SKM-1 (cell line): Measurements from ENCODE around the gene FASTK.

Source experiments
- DNase-seq: peaks from one replicate; lab custom pipeline; 2025; ENCODE audit not compliant: unreplicated experiment; lab: John Stamatoyannopoulos, UW

Gene FASTK

GRCh38 chr7:151068069-151068773 is 12.4 kb downstream of the FASTK start:
- no peak for DNase-seq

DNA sequence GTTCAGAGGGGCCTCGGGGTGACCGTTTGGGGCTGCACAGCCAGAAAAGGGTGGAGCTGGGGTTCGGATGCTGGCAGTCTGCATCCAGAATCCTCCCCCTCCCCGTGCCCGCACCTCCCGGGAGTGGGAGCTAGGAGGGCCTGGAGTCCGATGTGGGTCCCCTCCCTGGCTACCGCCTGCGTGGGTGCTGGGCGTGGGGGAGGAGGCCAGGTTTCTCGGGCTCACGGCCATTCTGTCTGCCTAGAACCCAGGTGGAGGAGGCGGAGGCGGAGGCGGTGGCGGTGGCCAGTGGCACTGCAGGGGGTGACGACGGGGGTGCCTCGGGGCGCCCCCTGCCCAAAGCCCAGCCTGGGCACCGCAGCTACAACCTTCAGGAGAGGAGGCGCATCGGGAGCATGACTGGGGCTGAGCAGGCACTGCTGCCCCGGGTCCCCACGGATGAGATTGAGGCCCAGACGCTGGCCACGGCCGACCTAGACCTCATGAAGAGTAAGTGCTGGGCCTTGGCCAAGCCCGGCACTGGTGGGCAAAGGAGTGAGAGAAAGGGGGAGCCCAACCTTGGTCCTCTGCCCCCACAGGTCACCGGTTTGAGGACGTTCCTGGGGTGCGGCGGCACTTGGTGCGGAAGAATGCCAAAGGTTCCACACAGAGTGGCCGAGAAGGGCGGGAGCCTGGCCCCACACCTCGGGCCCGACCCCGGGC is 14.2 kb downstream of the FASTK start:
- no peak for DNase-seq

DNA sequence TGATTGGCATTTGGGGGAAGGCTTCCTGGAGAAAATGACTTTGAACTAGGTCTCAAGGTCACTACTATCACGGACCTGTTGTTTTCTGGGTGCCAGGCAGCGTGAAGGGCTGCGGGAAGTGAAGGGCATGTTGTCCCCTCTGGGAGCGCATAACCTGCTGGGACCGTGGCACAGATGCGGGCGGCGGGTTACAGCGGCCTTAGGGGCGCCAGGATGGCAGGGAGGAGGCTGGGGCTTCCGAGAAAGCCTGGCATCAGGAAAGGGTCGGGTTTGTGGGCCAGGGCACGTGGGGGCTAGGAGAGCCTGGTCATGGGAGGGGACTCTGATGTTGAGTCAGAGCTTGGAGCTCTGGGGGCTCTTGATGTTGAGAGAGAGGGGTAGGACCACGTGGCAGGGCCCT is 15.1 kb downstream of the FASTK start:
- DNase-seq, result no peak

DNA sequence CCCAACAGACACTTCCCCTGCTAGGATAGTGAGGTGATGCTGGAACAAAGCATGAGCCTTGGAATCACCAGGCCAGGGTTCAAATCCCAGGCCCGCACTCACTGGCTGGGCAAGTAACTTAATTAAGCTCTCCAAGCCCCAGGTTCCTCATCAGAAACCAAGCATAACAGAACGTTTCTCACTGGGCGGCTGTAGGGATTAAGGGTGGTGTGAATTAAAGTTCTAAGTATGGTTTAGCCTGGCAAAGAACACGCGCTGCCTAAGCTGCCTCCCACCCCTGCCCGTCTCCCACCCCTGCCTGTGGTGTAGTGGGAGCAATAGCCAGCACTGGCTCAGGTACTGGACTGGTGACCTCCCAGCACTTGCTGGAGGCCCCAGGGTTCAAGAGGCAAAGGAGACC is 15.6 kb downstream of the FASTK start:
- DNase-seq, result no peak

DNA sequence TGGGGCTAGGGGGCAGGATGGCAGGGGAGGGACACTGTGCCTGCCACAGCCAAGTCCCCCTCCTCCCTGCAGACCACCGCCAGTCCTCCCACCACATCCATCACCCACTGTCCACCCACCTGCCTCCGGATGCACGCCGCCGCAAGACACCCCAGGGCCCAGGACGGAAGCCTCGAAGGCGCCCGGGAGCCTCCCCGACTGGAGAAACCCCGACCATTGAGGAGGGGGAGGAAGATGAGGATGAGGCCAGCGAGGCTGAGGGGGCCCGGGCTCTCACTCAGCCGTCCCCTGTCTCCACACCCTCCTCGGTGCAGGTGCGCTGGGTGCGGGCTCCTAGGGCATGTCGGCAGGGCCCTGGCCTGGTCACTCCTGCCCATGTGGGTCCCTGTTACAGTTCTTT is 16.2 kb downstream of the FASTK start:
- no peak for DNase-seq

DNA sequence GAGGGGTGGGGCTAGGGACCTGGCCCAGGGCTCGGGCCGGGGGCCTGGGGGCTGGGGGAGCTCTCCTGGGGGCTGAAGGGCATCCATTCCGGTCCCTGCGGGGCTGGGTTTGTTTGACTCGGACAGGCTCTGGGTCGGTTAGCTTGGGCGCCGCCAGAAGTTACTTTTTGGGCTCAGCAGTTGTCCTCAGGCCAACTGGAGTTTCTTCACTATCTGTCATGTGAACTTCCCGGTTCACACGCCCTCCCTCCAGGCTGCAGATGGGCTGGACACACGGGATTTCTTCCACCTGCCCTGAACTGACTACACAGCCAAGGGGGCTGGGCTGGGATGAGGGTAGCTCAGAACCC is 17.4 kb downstream of the FASTK start:
- no peak for DNase-seq

DNA sequence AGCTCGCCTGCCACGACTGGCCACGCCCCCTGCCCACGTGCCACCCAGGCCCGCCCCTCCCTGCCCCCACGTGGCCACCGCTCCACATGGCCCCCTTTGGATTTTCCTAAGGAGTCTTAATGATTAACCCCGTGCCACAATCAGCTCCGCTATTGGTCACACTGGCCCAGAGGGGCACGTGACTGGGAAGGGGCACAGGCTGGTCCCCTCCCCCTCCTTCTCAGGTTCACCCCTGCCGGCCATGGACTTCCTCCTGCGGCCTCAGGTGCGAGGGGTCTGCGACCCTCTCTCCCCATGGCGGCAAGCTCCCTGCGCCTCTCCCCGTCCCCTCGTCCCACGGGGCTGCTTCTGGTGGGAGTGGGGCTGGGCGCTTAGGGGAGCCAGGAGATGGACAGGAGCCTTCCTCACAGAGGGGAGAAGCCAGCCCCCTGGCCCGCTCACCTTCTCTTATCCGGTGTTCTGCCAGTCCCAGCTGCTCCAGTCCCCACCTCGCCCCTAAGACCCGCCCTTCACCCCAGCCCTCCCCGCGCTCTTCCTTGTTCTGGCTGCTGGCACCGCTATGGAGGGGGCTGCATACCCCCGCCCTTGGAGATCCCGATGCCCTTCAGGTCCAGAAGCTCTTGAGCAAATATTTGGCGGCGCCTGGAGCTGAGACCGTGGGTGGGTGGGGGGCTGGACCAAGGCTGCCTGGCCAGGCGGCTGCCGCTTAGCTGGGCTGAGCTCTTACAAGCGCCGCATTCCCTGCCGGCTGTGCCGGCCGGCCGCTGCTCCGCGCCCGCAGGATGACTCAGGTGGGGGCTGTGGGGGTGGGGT is 18.0 kb downstream of the FASTK start:
- no peak for DNase-seq

DNA sequence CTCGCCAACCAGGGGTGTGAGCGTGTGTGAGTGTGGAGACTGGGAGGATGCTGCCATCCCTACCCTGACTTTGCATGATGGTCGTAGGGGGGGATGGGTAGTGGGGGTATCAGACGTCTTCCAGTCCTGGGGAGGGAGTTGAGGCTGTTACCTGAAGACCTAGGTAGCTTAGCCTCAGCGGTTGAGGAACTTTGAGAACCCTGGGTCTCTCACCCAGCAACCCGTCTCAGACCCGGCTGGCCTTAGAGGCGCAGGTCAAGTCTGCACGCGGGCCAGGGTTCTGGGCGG is 18.6 kb downstream of the FASTK start:
- no peak for DNase-seq

- no peak for DNase-seq
Observed at GRCh38 chr7:151061213-151062110, 19.1 kb downstream of the FASTK start.

DNA sequence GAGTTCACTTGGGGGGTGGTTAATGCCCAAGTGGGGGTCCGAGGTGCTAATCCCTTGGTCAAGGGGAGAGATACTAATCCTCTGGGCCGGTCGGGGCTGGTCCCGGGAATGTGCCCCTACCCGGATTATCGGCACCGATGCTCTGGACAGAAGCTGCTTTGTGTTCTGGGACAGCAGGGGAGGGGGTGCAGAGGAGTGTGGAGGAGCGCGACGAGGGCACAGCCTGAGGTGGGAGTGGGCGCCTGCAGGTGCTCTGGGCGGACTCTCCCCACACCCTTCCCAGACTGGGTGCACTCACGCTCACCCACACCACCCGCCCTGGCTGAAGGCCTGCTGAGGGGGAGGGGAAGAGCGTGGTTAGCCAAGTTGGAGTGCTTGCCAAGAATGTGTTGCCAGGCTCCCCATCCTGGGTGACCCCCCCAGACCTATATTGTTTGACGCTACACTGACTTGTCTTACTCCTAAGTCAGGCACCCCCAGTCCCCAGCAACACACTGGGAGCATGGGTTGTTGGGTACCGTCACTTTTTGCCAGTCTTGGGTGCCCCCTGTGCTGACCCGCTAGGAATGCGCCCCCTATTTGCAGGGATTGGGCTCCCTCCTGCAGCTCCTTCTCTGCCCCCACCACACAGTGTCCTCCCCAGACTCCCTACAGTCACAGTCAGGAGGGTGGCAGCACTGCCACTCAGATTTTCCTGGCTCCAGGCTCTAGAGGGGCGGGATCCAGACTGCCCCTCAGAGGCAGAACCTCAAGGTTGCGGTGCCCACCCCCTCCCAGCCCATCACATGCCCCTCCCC is 20.0 kb downstream of the FASTK start:
- no peak for DNase-seq

DNA sequence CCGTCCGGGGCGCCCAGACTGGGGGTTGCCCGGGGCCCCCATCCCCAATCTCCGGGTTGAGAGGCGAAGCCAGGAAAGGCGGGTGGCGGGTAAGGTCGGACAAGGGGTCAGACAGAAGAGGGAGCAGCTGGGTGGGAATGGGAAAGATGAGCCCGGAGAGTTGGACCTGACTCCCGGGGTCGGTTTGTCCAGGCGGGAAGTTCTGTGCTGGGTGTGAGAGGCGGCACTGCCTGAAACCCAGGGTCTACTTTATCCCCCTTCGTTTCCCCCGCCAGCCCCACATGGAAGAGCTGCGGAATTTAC is 20.5 kb downstream of the FASTK start:
- DNase-seq, result no peak

GRCh38 chr7:151059367-151060112 is 21.1 kb downstream of the FASTK start, which contains the start of gene SLC4A2:
TSS of gene SLC4A2 (plus strand) at chr7:151059589. CDS start at chr7:151061988, 2,399 bp downstream.
- peak; percentile 15 for DNase-seq

DNA sequence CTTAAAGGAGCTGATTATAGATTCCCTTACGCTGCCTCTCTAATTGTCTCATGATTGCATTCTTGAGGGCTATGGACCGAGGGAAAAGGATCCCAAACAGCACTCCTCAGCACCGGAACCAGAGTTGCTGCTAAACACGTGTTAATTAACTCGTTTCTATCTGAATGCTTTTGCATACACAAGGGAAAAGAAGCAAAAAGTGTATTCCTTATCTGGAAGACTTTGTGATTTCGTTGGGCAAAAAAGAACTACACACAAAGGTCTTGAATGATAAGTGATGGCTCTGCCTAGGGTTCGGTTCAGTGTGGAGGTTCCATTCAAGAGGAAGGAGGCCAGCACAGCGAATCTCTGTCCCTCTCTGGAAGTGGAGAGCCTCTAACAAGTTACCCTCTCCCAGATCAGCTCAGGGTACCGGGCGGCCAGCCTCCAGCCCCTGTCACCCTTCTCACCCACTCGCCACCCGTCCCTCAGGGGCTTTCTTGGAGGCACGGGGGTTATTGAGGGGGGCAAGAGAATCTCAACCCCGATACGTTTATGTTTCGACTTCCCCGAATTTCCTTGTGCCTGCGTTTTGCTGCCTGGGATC is 21.7 kb downstream of the FASTK start:
- DNase-seq, result no peak

GRCh38 chr7:151057989-151058780 is 22.4 kb downstream of the FASTK start:
- peak; percentile 69 for DNase-seq

GRCh38 chr7:151057506-151057988 is 23.1 kb downstream of the FASTK start, which contains the start of gene CDK5:
TSS of gene CDK5 (minus strand) at chr7:151057897. CDS start at chr7:151057848, 49 bp downstream.
- DNase-seq, result no peak

- DNase-seq, result no peak
Observed at GRCh38 chr7:151056666-151057505, 23.7 kb downstream of the FASTK start.

DNA sequence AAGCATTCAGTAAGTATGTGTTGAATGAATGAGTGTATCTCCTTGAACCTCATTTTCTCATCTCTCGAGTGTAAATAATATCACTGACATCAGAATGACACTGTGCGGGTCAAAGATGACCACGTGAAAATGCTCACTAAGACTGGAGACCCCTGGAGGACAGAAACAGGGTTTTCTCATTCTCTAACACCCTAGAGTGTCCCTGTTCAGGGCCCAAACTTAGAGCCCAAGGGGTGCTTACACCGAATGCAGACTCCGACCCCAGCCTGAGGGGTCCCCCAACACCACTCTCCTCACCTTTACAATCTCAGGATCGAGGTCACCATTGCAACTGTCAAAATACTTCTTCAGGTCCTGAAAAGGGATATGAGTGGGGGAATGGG is 24.3 kb downstream of the FASTK start:
- no peak for DNase-seq

DNA sequence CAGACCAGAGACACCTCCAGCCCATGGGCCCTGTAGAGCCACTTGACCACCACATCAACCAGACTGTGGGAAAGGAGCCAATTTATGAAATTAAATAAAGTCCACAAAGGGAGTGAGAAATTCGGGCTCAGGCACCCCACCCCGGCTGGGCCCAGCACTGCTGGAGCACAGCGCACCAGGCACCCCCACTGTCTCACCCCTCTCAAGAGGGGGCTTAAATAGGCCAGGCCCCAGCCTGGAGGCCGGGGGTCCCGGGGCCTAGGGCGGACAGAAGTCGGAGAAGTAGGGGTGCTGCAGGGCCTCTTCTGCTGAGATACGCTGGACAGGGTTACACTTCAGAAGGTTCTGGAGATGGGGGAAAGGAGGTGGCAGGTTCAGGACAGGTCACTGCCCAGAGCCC is 26.9 kb downstream of the FASTK start:
- DNase-seq, result no peak
